Renal cortex interstitium (tissue), 3 donors: ENCODE measurements around the gene PRSS56. TPM values are rescaled to one million over a fixed set of nuclear protein-coding genes. Genes with fewer than 3 reads are reported as not detected.

Experiments
- polyA plus RNA-seq, 3 donors: library from polyadenylated mRNA; unstranded; fragments of 120-200 nt; gene quantifications; one replicate each; pipeline ENCODE4 v1.2.1, GENCODE V29; 2013; ENCODE audit not compliant: insufficient read length in 3 of 3

Gene PRSS56
- polyA plus RNA-seq, 3 donors: 0.09 to 0.83 TPM; not detected in 1

Other genes starting within 250 kb of the PRSS56 start
- gene ALPP, start 141.6 kb upstream of the PRSS56 start, polyA plus RNA-seq: not detected
- not detected for gene ALPG, start 113.5 kb upstream of the PRSS56 start, polyA plus RNA-seq
- under 1 TPM in 2 of 3 donors, not detected in 1; 0.06 to 0.07 TPM for gene ALPI, start 64.2 kb upstream of the PRSS56 start, polyA plus RNA-seq
- 10 to 100 TPM; 13.8 to 27.8 (median 21.4) TPM for gene ECEL1, start 32.6 kb upstream of the PRSS56 start, polyA plus RNA-seq
- 1 to 10 TPM in 1 of 3 donors, under 1 TPM in 2; 0.85 to 1.1 (median 0.87) TPM for gene CHRND, start 5.8 kb downstream of the PRSS56 start, polyA plus RNA-seq
- gene CHRNG, start 19.3 kb downstream of the PRSS56 start, polyA plus RNA-seq: 1 to 10 TPM; 1.1 to 1.6 (median 1.2) TPM
- 10 to 100 TPM; 11.9 to 15.2 (median 14.3) TPM for gene TIGD1, start 30.2 kb downstream of the PRSS56 start, polyA plus RNA-seq
- 100 to 1,000 TPM; 109 to 122 (median 121) TPM for gene EIF4E2, start 30.3 kb downstream of the PRSS56 start, polyA plus RNA-seq
- 10 to 100 TPM; 52.4 to 73.1 (median 66.4) TPM for gene EFHD1, start 113.2 kb downstream of the PRSS56 start, polyA plus RNA-seq
- gene GIGYF2, start 176.9 kb downstream of the PRSS56 start, polyA plus RNA-seq: 10 to 100 TPM; 61.6 to 66.2 (median 62.1) TPM